ENCODE results near the gene HSD17B3.
"Not testable (repeated sequence)": the region's sequence is repeated elsewhere in the genome, so short reads cannot be mapped to it uniquely, and the experiment has no call there.

The HSD17B3 gene

DNA sequence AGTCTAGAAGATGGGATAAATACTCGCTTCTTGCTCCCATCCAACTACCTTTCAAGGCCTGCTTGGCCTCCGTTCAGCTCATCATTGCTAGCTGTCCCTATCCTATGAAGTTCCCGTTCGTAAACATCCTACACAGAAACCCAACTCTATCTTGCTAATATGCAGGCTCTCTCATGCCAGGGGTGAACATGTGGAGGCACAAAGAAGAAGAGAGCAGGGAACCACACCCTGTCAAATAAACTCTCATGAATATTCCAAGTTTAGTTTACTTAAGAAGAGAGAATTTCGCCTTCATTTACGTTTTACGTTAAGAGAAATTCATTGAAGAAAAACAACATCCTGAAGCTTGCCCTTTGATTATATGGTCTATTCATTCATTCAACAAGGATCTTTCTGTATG lies 7.9 kb upstream of the HSD17B3 start:
- DNase-seq (ENCODE audit: low spot score): no peak

- DNase-seq (ENCODE audit: low spot score): not testable (repeated sequence)
These were observed 5.0 kb upstream of the HSD17B3 start for GRCh38 chr9:96306958-96307357.

- DNase-seq (ENCODE audit: low spot score): no peak
These were observed 3.2 kb upstream of the HSD17B3 start for GRCh38 chr9:96305171-96305570.

GRCh38 chr9:96304230-96304629 lies 2.3 kb upstream of the HSD17B3 start:
- DNase-seq (ENCODE audit: low spot score): no peak

- DNase-seq (ENCODE audit: low spot score): no peak
These were observed 2.2 kb downstream of the HSD17B3 start for GRCh38 chr9:96299823-96300222.

DNA sequence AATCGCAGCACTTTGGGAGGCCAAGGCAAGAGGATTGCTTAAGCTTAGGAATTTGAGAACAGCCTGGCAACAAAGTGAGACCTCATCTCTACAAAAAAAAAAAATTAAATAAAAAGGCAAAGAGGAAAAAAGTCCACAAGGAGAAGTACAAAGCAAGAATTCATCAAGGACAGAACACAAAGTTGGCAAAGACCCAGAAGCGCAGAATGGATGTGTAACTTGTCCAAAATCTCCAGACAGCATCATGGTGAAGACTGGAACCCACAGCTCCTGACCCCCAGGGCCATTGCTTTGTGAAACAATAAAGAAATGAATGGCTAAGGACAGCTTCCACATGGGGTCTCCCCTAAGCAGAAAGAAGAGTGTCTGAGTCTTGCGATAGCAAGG lies 7.8 kb downstream of the HSD17B3 start:
- DNase-seq (ENCODE audit: low spot score): no peak

DNA sequence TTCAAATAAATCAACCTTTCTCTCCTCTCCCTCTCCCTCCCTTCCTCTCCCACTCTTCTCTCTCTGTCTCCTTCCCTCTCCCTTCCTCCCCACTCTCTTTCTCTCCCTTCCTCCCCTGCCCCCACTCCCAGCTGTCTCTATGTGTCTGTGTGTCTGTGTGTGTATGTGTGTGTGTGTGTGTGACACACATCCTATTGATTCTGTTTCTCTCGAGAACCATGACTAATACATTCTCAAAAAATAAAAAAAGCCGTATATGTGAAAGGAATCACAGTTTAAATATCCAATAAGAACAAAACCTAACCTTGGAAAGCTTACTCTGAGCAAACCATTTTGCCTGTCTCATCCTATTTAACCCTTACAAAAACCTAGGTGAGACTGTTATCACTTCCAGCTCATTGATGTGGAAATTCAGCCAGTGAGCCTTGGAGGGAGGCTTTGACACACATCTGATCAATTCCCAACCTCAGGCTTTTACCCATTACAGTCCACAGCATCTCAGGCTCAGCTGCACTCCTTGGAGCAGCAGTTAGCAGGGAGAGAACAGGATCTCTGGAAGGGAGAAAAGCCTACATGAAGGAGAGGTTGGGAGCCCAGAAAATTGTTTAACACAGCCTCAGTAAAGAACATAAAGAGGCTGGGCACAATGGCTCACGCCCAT lies 8.3 kb downstream of the HSD17B3 start:
- no peak for DNase-seq (ENCODE audit: low spot score)

DNA sequence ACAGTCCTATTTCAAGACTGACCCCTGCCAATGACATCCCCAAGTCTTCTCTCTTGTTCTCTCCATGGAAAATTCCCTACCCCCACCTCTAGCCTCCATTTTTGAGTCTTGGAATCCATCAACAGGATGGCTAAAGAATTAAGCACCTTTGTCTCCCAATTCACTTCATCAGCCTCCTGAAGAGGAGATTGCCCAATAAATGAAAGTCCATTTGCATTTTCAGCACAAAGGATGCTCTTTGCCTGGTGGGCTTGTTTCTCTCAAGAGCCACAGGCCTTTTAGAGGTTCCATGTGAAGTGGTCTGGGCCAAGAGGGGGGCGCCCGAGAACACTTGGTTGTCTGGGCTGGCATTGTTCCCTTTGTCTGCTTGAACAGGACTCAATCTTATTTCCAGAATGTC lies 12.6 kb downstream of the HSD17B3 start:
- no peak for DNase-seq (ENCODE audit: low spot score)

DNA sequence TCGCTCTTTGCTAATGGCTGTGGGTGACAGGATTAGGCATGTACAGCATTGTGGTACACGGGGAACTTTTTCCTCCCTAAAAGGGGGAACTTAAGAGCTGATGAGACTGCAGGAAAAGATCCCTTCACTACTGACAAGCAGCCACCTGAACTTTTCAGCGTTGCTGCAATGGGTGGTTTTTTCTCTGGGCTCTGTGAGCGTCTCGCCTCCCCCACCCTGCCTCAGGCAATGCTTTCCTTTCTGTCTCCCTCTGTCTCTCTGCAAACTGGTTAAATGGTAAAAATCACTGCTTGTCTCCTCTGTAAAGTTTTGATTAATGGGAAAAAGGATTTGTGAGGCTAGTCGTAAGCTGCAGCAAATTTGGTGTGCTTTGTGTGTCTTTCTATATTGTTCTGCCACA lies 20.3 kb downstream of the HSD17B3 start:
- no peak for DNase-seq (ENCODE audit: low spot score)

DNA sequence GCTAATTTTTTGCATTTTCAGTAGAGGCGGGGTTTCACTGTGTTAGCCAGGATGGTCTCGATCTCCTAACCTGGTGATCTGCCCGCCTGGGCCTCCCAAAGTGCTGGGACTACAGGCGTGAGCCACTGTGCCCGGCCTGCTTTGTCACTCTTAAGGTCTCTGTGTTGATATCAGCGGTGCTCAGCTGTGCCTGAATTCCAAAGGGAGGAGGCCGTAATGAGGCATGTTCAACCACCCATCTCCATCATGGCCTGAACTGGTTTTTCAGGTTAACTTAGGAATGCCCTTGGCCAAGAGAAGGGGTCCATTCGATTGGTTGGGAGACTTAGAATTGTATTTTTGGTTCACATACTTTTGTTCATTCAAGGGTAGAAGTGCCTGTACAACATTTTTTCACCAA lies 22.0 kb downstream of the HSD17B3 start:
- DNase-seq (ENCODE audit: low spot score): no peak

GRCh38 chr9:96274939-96275338 lies 27.0 kb downstream of the HSD17B3 start:
- no peak for DNase-seq (ENCODE audit: low spot score)

- DNase-seq (ENCODE audit: low spot score): no peak
These were observed 31.7 kb downstream of the HSD17B3 start for GRCh38 chr9:96270236-96270744.

DNA sequence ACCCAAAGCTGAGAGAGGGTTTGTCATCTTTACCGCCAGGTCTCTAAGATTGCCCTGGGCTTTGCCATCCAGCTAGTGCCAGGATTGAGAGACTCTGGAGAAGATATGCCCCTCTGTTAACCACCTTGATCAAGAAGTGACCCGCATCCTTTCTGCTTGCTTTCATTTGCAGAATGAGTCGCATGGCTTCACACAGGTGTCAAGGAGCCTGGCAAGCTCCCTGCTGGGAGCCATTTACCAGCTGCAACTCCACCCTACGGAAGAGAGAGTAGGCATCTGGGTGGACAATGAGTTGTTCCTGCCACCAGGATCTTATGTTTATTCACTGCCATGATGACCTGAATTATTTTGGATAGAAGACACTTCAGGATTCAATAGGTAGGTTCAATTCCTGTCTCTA lies 43.0 kb downstream of the HSD17B3 start:
- no peak for DNase-seq (ENCODE audit: low spot score)

- DNase-seq (ENCODE audit: low spot score): no peak
These were observed 45.2 kb downstream of the HSD17B3 start for GRCh38 chr9:96256800-96257199.

GRCh38 chr9:96255698-96256097 lies 46.3 kb downstream of the HSD17B3 start:
- DNase-seq (ENCODE audit: low spot score): no peak

- no peak for DNase-seq (ENCODE audit: low spot score)
These were observed 48.8 kb downstream of the HSD17B3 start for GRCh38 chr9:96253059-96253696.

- DNase-seq (ENCODE audit: low spot score): no peak
These were observed 50.5 kb downstream of the HSD17B3 start for GRCh38 chr9:96251451-96251850.

DNA sequence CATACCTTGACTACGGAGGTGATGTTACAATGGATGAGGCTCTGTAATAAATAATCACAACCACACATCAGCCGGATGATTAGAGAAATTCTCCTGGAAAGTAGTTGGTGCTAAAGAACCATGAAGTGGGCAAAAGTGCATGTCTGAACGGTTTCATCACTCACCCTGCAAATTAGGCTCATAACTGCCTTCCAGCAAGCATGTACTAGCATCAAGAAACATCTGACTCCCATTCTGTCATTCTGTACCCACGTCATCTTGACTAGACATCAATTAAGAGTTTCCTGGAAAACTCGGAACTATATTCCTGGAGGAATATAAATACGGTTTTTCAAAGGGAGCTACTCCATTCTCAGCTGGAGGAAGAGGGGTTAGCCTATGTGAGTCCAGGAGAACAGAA lies 52.2 kb downstream of the HSD17B3 start:
- no peak for DNase-seq (ENCODE audit: low spot score)

DNA sequence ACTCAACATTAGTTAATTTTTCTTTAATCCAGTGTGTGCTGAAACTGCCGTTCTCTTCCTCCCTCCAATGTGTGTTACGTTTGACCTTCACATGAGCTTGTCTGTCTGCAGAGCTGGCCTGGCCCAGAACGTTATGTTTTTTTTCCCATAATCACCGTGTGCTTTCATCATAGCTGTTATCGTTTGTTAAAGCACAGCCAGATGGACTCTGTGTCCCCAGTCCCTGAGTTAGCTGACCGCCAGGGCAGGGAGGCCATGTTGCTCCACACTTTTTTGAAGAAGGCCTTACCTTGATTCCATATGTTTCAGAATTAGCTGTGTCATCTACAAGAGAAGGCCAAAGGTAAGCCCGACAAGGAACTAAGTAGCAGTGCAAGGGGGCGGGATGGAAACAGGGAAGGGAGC lies 55.7 kb downstream of the HSD17B3 start:
- no peak for DNase-seq (ENCODE audit: low spot score)

- DNase-seq (ENCODE audit: low spot score): no peak
These were observed 56.6 kb downstream of the HSD17B3 start for GRCh38 chr9:96245399-96245798.

DNA sequence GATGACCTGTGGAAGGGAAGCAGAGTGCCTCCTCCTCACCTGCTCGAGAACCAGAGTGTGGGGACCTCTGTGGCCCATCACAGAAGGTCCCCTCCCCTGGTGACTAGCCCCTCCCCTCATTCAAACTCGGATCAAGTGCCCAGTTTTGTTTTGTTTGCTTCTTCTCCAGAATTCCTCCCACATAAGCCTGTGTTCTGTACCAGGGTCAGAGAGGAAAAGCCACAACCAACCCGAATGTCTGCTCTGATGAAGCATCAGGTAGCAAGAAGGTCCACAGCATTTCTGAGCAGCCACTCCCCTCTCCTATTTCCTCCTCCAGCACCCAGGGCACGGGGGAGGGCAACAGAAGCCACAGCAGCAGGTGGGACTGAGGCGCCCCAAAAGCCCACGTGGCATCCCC lies 58.2 kb downstream of the HSD17B3 start:
- DNase-seq (ENCODE audit: low spot score): no peak

DNA sequence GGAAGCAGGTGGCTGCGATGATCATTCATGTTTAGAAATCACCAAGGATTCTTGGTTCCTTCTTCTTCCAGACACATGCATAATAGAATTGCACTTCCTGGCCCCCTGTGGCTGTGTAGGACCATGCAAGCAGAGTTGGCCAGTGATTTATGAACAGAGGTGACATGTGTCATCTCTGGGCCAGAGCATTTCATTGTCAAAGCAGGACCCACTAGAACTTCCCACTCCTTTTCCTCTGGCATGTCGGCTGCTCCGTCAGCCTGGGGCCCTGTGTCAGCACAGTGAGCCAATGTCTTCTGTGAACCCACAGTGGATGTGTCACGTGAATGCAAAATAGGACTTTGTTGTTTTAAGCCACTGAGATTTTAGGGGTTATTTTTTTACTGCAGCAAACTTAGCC lies 59.2 kb downstream of the HSD17B3 start:
- peak; percentile 12 for DNase-seq (ENCODE audit: low spot score)

GRCh38 chr9:96241391-96241809 lies 60.6 kb downstream of the HSD17B3 start:
- no peak for DNase-seq (ENCODE audit: low spot score)
